GM21526 (cell line): ENCODE data around the gene CIP2A.
"Not testable (repeated sequence)": the region's sequence is repeated elsewhere in the genome, so short reads cannot be mapped to it uniquely, and the experiment has no call there.

Experiments
- ATAC-seq: cut with Tn5 transposase; IDR thresholded peaks from one replicate; pipeline ENCODE4 v1.9.1; 2021; ENCODE audit warnings: moderate library complexity; ENCODE audit not compliant: unreplicated experiment, low FRiP score

CIP2A gene

GRCh38 chr3:108589081-108589997 is at the start of gene CIP2A, which contains the start of gene DZIP3:
Gene CIP2A (minus strand): TSS chr3:108589438. CDS start chr3:108589375, 63 bp downstream.
Gene DZIP3 (plus strand): TSS chr3:108589722. CDS start chr3:108605407, 15,685 bp downstream.
- ATAC-seq: peak; percentile 93

- ATAC-seq: no peak
Observed at GRCh38 chr3:108629974-108630373, 40.7 kb upstream of the CIP2A start.

GRCh38 chr3:108623504-108623903 is 34.3 kb upstream of the CIP2A start:
- no peak for ATAC-seq

- ATAC-seq: no peak
Observed at GRCh38 chr3:108620250-108620649, 31.0 kb upstream of the CIP2A start.

- ATAC-seq: not testable (repeated sequence)
Observed at GRCh38 chr3:108616090-108616489, 26.9 kb upstream of the CIP2A start.

GRCh38 chr3:108610651-108611050 is 21.4 kb upstream of the CIP2A start:
- ATAC-seq: no peak

GRCh38 chr3:108608750-108609149 is 19.5 kb upstream of the CIP2A start:
- no peak for ATAC-seq

GRCh38 chr3:108605491-108605890 is 16.3 kb upstream of the CIP2A start:
- ATAC-seq: no peak

GRCh38 chr3:108605028-108605427 is 15.8 kb upstream of the CIP2A start:
- no peak for ATAC-seq

GRCh38 chr3:108603691-108604090 is 14.5 kb upstream of the CIP2A start:
- no peak for ATAC-seq

GRCh38 chr3:108602935-108603294 is 13.7 kb upstream of the CIP2A start:
- no peak for ATAC-seq

- ATAC-seq: no peak
Observed at GRCh38 chr3:108602249-108602934, 13.2 kb upstream of the CIP2A start.

GRCh38 chr3:108599677-108600409 is 10.6 kb upstream of the CIP2A start:
- ATAC-seq: no peak

GRCh38 chr3:108598375-108598774 is 9.1 kb upstream of the CIP2A start:
- ATAC-seq: no peak

- no peak for ATAC-seq
Observed at GRCh38 chr3:108595321-108595720, 6.1 kb upstream of the CIP2A start.

- no peak for ATAC-seq
Observed at GRCh38 chr3:108590460-108590859, 1.2 kb upstream of the CIP2A start.

- no peak for ATAC-seq
Observed at GRCh38 chr3:108589998-108590323, 723 bp upstream of the CIP2A start.

GRCh38 chr3:108588601-108589000 is 637 bp downstream of the CIP2A start:
- no peak for ATAC-seq

GRCh38 chr3:108578064-108578463 is 11.2 kb downstream of the CIP2A start:
- ATAC-seq: no peak

GRCh38 chr3:108569336-108569735 is 19.9 kb downstream of the CIP2A start:
- no peak for ATAC-seq

GRCh38 chr3:108566599-108566998 is 22.6 kb downstream of the CIP2A start:
- ATAC-seq: no peak
